H1 (cell line): Measurements from ENCODE around the gene TXLNG. TPM values are rescaled to one million over a fixed set of nuclear protein-coding genes. Genes with fewer than 3 reads are reported as not detected.

ENCODE experiments used
- CTCF ChIA-PET: fragments of 300-600 bp; sonication (Branson Sonifier 250); formaldehyde crosslinking; loops from one replicate; lab custom pipeline; 2021; ENCODE audit not compliant: partially characterized antibody; lab: Charles Lee
- POLR2A ChIA-PET: fragments of 300-600 bp; sonication (Branson Sonifier 250); formaldehyde crosslinking; loops from one replicate; lab custom pipeline; 2021; ENCODE audit warnings: inconsistent platforms; ENCODE audit not compliant: partially characterized antibody; lab: Charles Lee
- DNase-seq, 2 experiments: peaks; one replicate each; pipeline versions ENCODE4 v3.0.0 to v3.0.0-alpha.2; 2010 to 2022; ENCODE audit warnings: low spot score in 2 of 2, low read depth in 1 of 2, mixed read lengths in 1 of 2
- FAIRE-seq: peaks from 2 replicates; lab custom pipeline; 2011; peaks lifted over from hg19 to GRCh38; lab: Jason Lieb, UNC
- H2AFZ ChIP-seq: 2 replicates; pipeline ENCODE4 v1.8.1; 2012; ENCODE audit warnings: low read length, inconsistent platforms
- H2AK5ac ChIP-seq: 2 replicates; pipeline ENCODE4 v1.6.1; 2013; ENCODE audit warnings: low read depth, low read length
- H2BK120ac ChIP-seq: replicated peaks from 2 replicates; pipeline ENCODE3; 2013; ENCODE audit warnings: low read depth, low read length, inconsistent platforms
- H2BK12ac ChIP-seq: 2 replicates; pipeline ENCODE4 v1.6.1; 2013; ENCODE audit warnings: low read depth, low read length
- H2BK15ac ChIP-seq: 2 replicates; pipeline ENCODE4 v1.6.1; 2013; ENCODE audit warnings: low read length
- H2BK20ac ChIP-seq: 2 replicates; pipeline ENCODE4 v1.6.1; 2013; ENCODE audit warnings: low read length
- H2BK5ac ChIP-seq: 2 replicates; pipeline ENCODE4 v1.6.1; 2013; ENCODE audit warnings: low read depth, low read length
- H3K14ac ChIP-seq: 2 replicates; pipeline ENCODE4 v1.6.1; 2013; ENCODE audit warnings: inconsistent platforms; ENCODE audit not compliant: insufficient read length
- H3K18ac ChIP-seq: 2 replicates; pipeline ENCODE4 v1.6.1; 2013; ENCODE audit warnings: low read length; ENCODE audit errors: extremely low read depth
- H3K23ac ChIP-seq: 2 replicates; pipeline ENCODE4 v1.6.1; 2013; ENCODE audit warnings: inconsistent platforms; ENCODE audit not compliant: insufficient read length
- H3K23me2 ChIP-seq: 2 replicates; pipeline ENCODE4 v1.6.1; 2013; ENCODE audit warnings: low read depth, low read length
- H3K27ac ChIP-seq: 2 replicates; pipeline ENCODE4 v1.6.1; 2011; ENCODE audit warnings: low read depth, low read length, inconsistent platforms
- H3K27me3 ChIP-seq, 4 experiments: replicated peaks in 1 of 4; 1 replicate in 1 of 4; 2 replicates in 3 of 4; pipeline versions ENCODE4 v1.6.1 to v1.8.1; 2011 to 2013; ENCODE audit warnings: low read length in 3 of 4, mild to moderate bottlenecking in 3 of 4, inconsistent platforms in 2 of 4, mixed read lengths in 2 of 4, moderate library complexity in 1 of 4; ENCODE audit not compliant: control insufficient read depth in 3 of 4, insufficient read depth in 3 of 4; ENCODE audit errors: extremely low read depth in 1 of 4
- H3K36me3 ChIP-seq, 4 experiments: 2 replicates each; pipeline versions ENCODE4 v1.6.1 to v1.8.1; 2011 to 2013; ENCODE audit warnings: mild to moderate bottlenecking in 4 of 4, low read length in 3 of 4, moderate library complexity in 2 of 4, control low read depth in 1 of 4, inconsistent platforms in 1 of 4; ENCODE audit not compliant: insufficient read depth in 4 of 4, control insufficient read depth in 2 of 4
- H3K4ac ChIP-seq: replicated peaks from 2 replicates; pipeline ENCODE3; 2013; ENCODE audit warnings: low read length, low read depth, mixed read lengths, inconsistent platforms; ENCODE audit not compliant: insufficient read length
- H3K4me1 ChIP-seq, 4 experiments: replicated peaks in 1 of 4; 1 replicate in 1 of 4; 2 replicates in 3 of 4; pipeline versions ENCODE4 v1.6.1 to v1.8.1; 2011 to 2013; ENCODE audit warnings: low read length in 3 of 4, inconsistent platforms in 2 of 4, mixed read lengths in 1 of 4; ENCODE audit not compliant: insufficient read depth in 4 of 4, control insufficient read depth in 3 of 4
- H3K4me2 ChIP-seq, 2 experiments: 2 replicates each; pipeline versions ENCODE4 v1.6.1 to v1.8.1; 2011 to 2013; ENCODE audit warnings: low read depth in 2 of 2, low read length in 2 of 2, control low read depth in 1 of 2, inconsistent platforms in 1 of 2, mild to moderate bottlenecking in 1 of 2; ENCODE audit not compliant: insufficient read depth in 1 of 2
- H3K4me3 ChIP-seq, 4 experiments: fragments of 200-600, 300-600 bp in 1 of 4; sonication (generic), shearing (Covaris generic), sonication (Bioruptor Twin) in 1 of 4; 2 replicates each; pipeline versions ENCODE4 v1.5.1 to v1.8.1; 2011 to 2016; ENCODE audit warnings: low read length in 4 of 4, low read depth in 3 of 4, control low read depth in 2 of 4, inconsistent platforms in 2 of 4, mild to moderate bottlenecking in 2 of 4, mixed read lengths in 1 of 4, moderate library complexity in 1 of 4; ENCODE audit not compliant: insufficient read depth in 2 of 4; ENCODE audit errors: extremely low read depth in 1 of 4
- H3K56ac ChIP-seq: replicated peaks from 2 replicates; pipeline ENCODE3; 2013; ENCODE audit warnings: low read depth, mild to moderate bottlenecking, mixed read lengths, low read length, inconsistent platforms; ENCODE audit not compliant: insufficient read length
- H3K79me1 ChIP-seq: 2 replicates; pipeline ENCODE4 v1.6.1; 2013; ENCODE audit warnings: low read depth, low read length, control low read depth
- H3K79me2 ChIP-seq, 2 experiments: 2 replicates each; pipeline versions ENCODE4 v1.6.1 to v1.8.1; 2012 to 2013; ENCODE audit warnings: low read length in 2 of 2, mild to moderate bottlenecking in 2 of 2, inconsistent platforms in 1 of 2; ENCODE audit not compliant: insufficient read depth in 2 of 2, control insufficient read depth in 1 of 2
- H3K9ac ChIP-seq, 4 experiments: replicated peaks in 1 of 4; 1 replicate in 1 of 4; 2 replicates in 3 of 4; pipeline versions ENCODE4 v1.6.1 to v1.8.1; 2011 to 2013; ENCODE audit warnings: low read depth in 3 of 4, low read length in 3 of 4, control low read depth in 2 of 4, mild to moderate bottlenecking in 2 of 4, moderate library complexity in 2 of 4, inconsistent platforms in 1 of 4; ENCODE audit errors: extremely low read depth in 1 of 4
- H3K9me3 ChIP-seq, 2 experiments: 2 replicates each; pipeline versions ENCODE4 v1.6.1 to v1.8.1; 2012 to 2013; ENCODE audit warnings: mild to moderate bottlenecking in 2 of 2, moderate library complexity in 2 of 2, control low read depth in 1 of 2, inconsistent platforms in 1 of 2, low read depth in 1 of 2, low read length in 1 of 2, mixed read lengths in 1 of 2; ENCODE audit not compliant: insufficient read depth in 2 of 2
- H4K20me1 ChIP-seq, 2 experiments: replicated peaks in 1 of 2; 2 replicates each; pipeline versions ENCODE3 to v1.8.1; 2011 to 2013; ENCODE audit warnings: inconsistent platforms in 2 of 2, low read length in 2 of 2, mild to moderate bottlenecking in 1 of 2; ENCODE audit not compliant: insufficient read depth in 2 of 2, control insufficient read depth in 1 of 2
- H4K5ac ChIP-seq: 2 replicates; pipeline ENCODE4 v1.6.1; 2013; ENCODE audit warnings: low read length, low read depth, mixed read lengths, inconsistent platforms; ENCODE audit not compliant: insufficient read length
- H4K8ac ChIP-seq: 2 replicates; pipeline ENCODE4 v1.8.0; 2013; ENCODE audit warnings: mild to moderate bottlenecking, moderate library complexity, low read length, inconsistent platforms; ENCODE audit not compliant: insufficient read depth; ENCODE audit errors: extremely low read depth
- H4K91ac ChIP-seq: replicated peaks from 2 replicates; pipeline ENCODE3; 2013; ENCODE audit warnings: low read length, mixed read lengths, inconsistent platforms; ENCODE audit not compliant: insufficient read length
- ATF3 ChIP-seq: IDR thresholded peaks from 2 replicates; pipeline ENCODE4 v1.6.1; 2011; ENCODE audit warnings: low read depth, mild to moderate bottlenecking, low read length; ENCODE audit not compliant: insufficient read depth
- BCL11A ChIP-seq, 2 experiments: IDR thresholded peaks; one replicate each; pipeline ENCODE4 v1.6.1; 2011; ENCODE audit warnings: low read depth in 2 of 2, low read length in 2 of 2, mild to moderate bottlenecking in 2 of 2
- CBX5 ChIP-seq: fragments of 300-800, 300-1000 bp; sonication (generic); IDR thresholded peaks from 2 replicates; pipeline ENCODE4 v1.7.1; 2016; ENCODE audit warnings: antibody characterized with exemption, low read length, low read depth
- CBX8 ChIP-seq: fragments of 300-800, 300-1000 bp; sonication (generic); IDR thresholded peaks from 2 replicates; pipeline ENCODE4 v1.7.1; 2016; ENCODE audit warnings: low read depth, low read length, borderline replicate concordance
- CHD2 ChIP-seq: IDR thresholded peaks from 2 replicates; pipeline ENCODE4 v1.6.1; 2012; ENCODE audit warnings: low read length, improper control_type of control experiment
- CREB1 ChIP-seq: IDR thresholded peaks from 2 replicates; pipeline ENCODE4 v1.6.1; 2012; ENCODE audit warnings: inconsistent platforms
- CTBP2 ChIP-seq: IDR thresholded peaks from 2 replicates; pipeline ENCODE4 v1.7.0; 2011; ENCODE audit warnings: borderline replicate concordance, mild to moderate bottlenecking, moderate library complexity, mixed read lengths, low read length; ENCODE audit not compliant: insufficient read depth, insufficient read length
- KDM5A ChIP-seq: fragments of 200-600 bp; IDR thresholded peaks from 2 replicates; pipeline ENCODE4 v1.7.1; 2012; ENCODE audit warnings: mild to moderate bottlenecking, low read length, inconsistent platforms, mixed read lengths
- RBBP5 ChIP-seq: IDR thresholded peaks from 2 replicates; pipeline ENCODE4 v1.7.1; 2012; ENCODE audit warnings: low read depth, mild to moderate bottlenecking, inconsistent platforms, low read length, moderate library complexity, borderline replicate concordance
- RFX5 ChIP-seq: IDR thresholded peaks from 2 replicates; pipeline ENCODE4 v1.6.1; 2011; ENCODE audit warnings: low read depth, low read length, improper control_type of control experiment, borderline replicate concordance
- RNF2 ChIP-seq: fragments of 200-900, 300-1000 bp; sonication (generic); IDR thresholded peaks from 2 replicates; pipeline ENCODE4 v1.7.1; 2016; ENCODE audit warnings: borderline replicate concordance, low read depth, mild to moderate bottlenecking, antibody characterized with exemption, low read length; ENCODE audit not compliant: poor library complexity, severe bottlenecking; ENCODE audit errors: missing control alignments
- YY1 ChIP-seq: IDR thresholded peaks from 2 replicates; pipeline ENCODE4 v1.6.1; 2011; ENCODE audit warnings: low read depth, mild to moderate bottlenecking, low read length
- WGBS, 2 experiments: shearing (Covaris generic) in 1 of 2; methylation state at CpG; one replicate each; pipeline versions ENCODE4 v1.1.6 to v1.1.7; 2013 to 2015; ENCODE audit warnings: low lambda C conversion rate in 2 of 2, mixed read lengths in 2 of 2, inconsistent platforms in 1 of 2, low coverage in 1 of 2, missing lambda C conversion rate in 1 of 2; ENCODE audit not compliant: insufficient replicate concordance in 2 of 2, insufficient coverage in 1 of 2, insufficient read length in 1 of 2; ENCODE audit errors: extremely low coverage in 1 of 2, missing lambda C conversion rate in 1 of 2; 5-methylcytosine and 5-hydroxymethylcytosine counted together
- polyA plus RNA-seq, 7 experiments: library from polyadenylated mRNA; depleted of rRNA in 3 of 7; stranded (reverse) in 5 of 7; unstranded in 2 of 7; fragments of >200 nt in 5 of 7; fragments of 200-250 nt in 2 of 7; gene quantifications; 1 replicate in 5 of 7; 2 replicates in 1 of 7; 4 replicates in 1 of 7; pipeline versions ENCODE4 v1.2.1 to v1.2.3, GENCODE V29; 2011 to 2013; ENCODE audit warnings: missing spikeins in 2 of 7, mixed read lengths in 2 of 7
- total RNA-seq: library from RNA; stranded (reverse); fragmentation: NEBNext Ultra II Directional; extraction: Animal tissue kit (Norgen Biotek cat#: 25700); gene quantifications from 2 replicates; pipeline ENCODE4 v1.2.1, GENCODE V29; 2021

Gene TXLNG
- total and polyA plus RNA-seq, 2 of the 8 experiments (the other 6 are each of a cell fraction or from before 2014, with no cell fraction given), result 32.9 to 42.9 TPM

- no peak overlapping the region for H3K18ac ChIP-seq
- H2BK120ac ChIP-seq, result no peak overlapping the region
- FAIRE-seq, result no peak
- H4K8ac ChIP-seq, result no peak overlapping the region
- H2AFZ ChIP-seq, result no peak overlapping the region
- no peak overlapping the region for H3K9ac ChIP-seq
- no peaks in the 10 kb centered on the region for H4K20me1 ChIP-seq
- peaks cover 0 to 6% (median 0%) of the 10 kb centered on the region in 4 experiments; a peak in 2 of 7 replicates for H3K4me1 ChIP-seq
- 92% methylated on average over 2 of the region's 2 CpGs; no CpG with 5 or more reads in 1 of the 2 experiments for WGBS, 2 experiments
- TF ChIP-seq RFX5 (no peak), YY1 (no peak), CBX5 (no peak), BCL11A (IDR thresholded peaks at IDR 0.05; ENCODE audit: low read depth in 2 of 2, low read length in 2 of 2) (no peak), KDM5A (no peak), CHD2 (no peak), RNF2 (no peak), RBBP5 (no peak), CTBP2 (no peak), CREB1 (no peak), CBX8 (no peak), ATF3 (no peak)
- TF ChIP-seq, all 59 proteins: peak for 0
- H3K14ac ChIP-seq, result no peak overlapping the region
- ChIA-PET CTCF (interaction anchor here (0.6 kb wide), 1 partner anchor 30 kb away, joined by 3 read pairs; no protein-coding TSS in a partner anchor), POLR2A (interaction anchor here (0.5 to 2.1 kb wide), 5 partner anchors 10 to 62 kb away, joined by 3 to 10 read pairs (median 3); partner anchors contain the start of gene TXLNG)
- H3K36me3 ChIP-seq, result no peaks in the 10 kb centered on the region
- no peak overlapping the region for H3K27ac ChIP-seq
- H3K23ac ChIP-seq, result no peak overlapping the region
- H2AK5ac ChIP-seq, result no peak overlapping the region
- no peak overlapping the region for H3K56ac ChIP-seq
- H3K4me2 ChIP-seq, result no peak overlapping the region
- DNase-seq, result no peak
- H4K91ac ChIP-seq, result no peak overlapping the region
- H3K27me3 ChIP-seq, result no peaks in the 10 kb centered on the region
- H4K5ac ChIP-seq, result no peak overlapping the region
- H2BK20ac ChIP-seq, result no peak overlapping the region
- no peaks in the 10 kb centered on the region for H3K79me1 ChIP-seq
- H2BK15ac ChIP-seq, result no peak overlapping the region
- H3K79me2 ChIP-seq, result no peaks in the 10 kb centered on the region
- no peak overlapping the region for H3K4me3 ChIP-seq
- no peak overlapping the region for H3K4ac ChIP-seq
- no peaks in the 10 kb centered on the region for H3K23me2 ChIP-seq
- H2BK12ac ChIP-seq, result no peak overlapping the region
- H2BK5ac ChIP-seq, result no peak overlapping the region
- H3K9me3 ChIP-seq, result no peaks in the 10 kb centered on the region
These were observed 11.5 kb upstream of the TXLNG start for GRCh38 chrX:16774746-16775145.
